CD4-positive, alpha-beta T cell treated with Interleukin-2 at 100 ng/mL for 4 hours (primary cell): ENCODE measurements around the gene GIMD1.
"Not testable (repeated sequence)": the region's sequence is repeated elsewhere in the genome, so short reads cannot be mapped to it uniquely, and the experiment has no call there.

ENCODE experiments used
- DNase-seq: peaks from one replicate; pipeline ENCODE4 v3.0.0-alpha.2; 2020; ENCODE audit warnings: low spot score

GIMD1 gene

DNA sequence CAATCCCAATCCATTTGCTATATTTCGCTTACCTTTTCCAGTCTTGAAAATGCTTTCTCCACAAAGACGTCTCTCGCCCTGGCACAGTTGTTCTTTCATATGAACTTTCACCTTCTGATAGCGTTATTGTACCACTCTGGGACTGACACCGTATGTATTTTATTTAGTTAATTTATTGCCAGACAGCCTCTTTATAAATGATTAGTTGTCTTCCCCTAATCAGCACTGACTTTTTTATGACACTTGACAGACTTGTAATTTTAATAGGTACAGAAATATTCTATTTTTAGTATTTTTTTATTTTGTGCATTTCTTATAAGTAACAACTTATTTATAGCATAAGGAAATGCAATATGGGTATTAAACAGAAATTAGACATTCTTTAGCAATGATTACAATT, at the start of gene GIMD1:
Gene GIMD1, minus strand, starts transcription at position 101 of the 400 bp plus-strand sequence. CDS start 1,343 bp downstream, outside the sequence.
- no peak for DNase-seq

DNA sequence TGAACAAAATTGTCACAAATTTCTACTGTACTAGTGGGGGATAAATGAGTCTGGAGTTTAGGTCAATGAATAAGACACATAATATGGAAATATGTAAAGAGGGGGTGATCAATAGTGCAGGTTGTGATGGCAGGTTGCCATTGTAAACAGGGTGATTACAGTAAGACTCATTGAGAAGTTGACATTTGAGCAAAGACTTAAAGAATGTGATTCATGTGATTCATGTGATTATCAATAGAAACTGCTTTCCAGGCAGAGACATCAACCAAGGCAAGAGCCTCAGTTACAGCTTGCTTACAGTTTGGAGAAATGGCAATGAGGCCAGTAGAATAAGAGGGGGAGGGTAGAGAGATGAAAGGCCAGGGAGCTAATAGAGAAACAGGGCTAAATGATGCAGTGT, 45.8 kb upstream of the GIMD1 start:
- DNase-seq: no peak

DNA sequence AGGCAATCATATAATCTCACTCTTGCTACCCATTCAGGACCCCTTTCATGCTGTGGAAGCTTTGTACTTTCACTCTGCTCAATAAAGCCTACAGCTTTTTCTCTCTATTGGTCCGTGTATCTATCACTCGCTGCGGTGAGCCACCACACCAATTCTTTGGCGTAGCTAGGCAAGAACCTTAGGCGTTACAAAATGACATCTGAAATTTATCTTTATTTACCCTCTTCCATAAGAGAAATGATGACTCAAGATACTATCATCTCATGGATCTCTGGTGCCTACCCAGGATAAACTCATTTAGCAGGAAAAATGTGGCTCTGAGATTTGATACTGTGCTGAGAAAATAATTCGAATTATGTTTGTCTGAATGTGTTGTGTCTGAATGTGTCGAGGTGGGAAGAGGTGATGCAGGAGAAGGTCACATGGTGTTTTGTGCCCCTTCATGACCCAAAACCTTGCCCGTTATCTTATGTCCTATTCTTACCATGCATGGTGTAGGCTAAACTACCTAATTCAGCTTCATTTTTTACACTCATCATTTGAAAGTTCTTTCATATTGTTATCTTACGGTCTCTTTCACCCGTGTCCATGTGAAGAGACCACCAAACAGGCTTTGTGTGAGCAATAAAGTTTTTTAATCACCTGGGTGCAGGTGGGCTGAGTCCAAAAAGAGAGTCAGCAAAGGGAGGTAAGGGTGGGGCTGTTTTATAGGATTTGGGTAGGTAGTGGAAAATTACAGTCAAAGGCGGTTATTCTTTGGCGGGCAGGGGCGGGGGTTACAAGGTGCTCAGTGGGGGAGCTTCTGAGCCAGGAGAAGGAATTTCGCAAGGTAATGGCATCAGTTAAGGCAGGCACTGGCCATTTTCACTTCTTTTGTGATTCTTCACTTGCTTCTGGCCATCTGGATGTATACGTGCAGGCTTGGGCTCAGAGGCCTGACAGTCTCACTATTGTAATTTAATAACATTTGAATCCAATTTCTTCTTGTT, 41.6 kb upstream of the GIMD1 start:
- DNase-seq: no peak

DNA sequence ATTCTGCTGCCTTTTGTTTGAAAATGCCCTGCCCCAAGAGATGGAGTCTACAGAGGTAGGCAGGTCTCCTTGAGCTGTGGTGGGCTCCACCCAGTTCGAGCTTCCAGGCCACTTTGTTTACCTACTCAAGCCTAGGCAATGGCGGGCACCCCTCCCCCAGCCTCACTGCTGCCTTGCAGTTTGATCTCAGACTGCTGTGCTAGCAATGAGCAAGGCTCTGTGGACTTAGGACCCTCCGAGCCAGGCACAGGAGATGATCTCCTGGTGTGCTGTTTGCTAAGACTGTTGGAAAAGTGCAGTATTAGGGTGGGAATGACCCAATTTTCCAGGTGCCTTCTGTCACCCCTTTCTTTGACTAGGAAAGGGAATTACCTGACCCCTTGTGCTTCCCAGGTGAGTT, 39.4 kb upstream of the GIMD1 start:
- not testable (repeated sequence) for DNase-seq

DNA sequence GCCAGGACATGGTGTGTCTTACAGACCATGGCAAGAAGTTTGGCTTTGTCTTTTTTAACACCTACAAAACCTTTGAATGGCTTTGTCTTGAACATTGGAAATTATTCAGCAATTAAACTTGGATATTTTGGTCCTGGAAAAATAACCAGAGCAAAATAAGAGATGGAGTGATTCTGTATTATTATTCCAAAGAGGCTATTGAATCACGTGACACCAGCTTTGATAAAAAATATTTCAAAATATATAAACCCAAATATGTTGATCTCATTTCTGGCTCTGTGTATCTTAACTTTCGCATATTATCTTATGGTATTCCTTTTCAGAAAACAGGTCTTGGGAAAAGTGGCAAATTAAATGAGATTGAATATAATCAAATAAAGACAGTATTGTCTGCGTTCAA, 32.6 kb upstream of the GIMD1 start:
- no peak for DNase-seq

DNA sequence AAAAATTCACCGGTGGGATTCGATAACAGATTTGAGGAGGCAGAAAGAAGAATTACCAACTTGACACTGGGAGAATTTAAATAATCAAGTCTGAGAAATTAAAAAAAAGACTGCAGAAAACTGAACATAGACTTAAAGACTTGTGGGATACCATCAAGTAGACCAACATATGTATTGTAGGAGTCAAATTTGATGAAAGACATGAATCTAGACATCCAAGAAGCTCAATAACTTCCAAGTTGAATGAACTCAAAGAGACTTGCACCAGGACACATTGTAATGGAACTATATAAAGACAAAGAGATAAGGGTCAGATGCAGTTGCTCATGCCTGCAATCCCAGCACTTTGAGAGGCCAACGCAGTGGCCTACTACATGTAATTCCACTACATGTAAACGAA, 30.3 kb upstream of the GIMD1 start:
- DNase-seq: not testable (repeated sequence)

DNA sequence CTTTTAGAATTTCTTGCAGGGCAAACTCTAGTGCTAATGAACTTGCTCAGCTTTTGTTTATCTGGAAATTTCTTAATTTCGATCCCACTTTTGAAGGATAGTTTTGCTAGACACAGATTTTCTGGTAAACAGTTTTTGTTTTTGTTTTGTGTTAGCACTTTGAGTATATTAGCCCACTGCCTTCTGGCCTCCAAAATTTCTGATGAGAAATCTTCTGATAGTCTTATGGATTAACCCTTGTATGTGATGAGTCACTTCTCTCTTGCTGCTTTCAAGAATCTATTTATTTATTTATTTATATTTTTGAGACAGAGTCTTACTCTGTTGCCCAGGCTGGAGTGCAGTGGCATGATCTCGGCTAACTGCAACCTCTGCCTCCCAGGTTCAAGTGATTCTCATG, 27.0 kb upstream of the GIMD1 start:
- DNase-seq: no peak

DNA sequence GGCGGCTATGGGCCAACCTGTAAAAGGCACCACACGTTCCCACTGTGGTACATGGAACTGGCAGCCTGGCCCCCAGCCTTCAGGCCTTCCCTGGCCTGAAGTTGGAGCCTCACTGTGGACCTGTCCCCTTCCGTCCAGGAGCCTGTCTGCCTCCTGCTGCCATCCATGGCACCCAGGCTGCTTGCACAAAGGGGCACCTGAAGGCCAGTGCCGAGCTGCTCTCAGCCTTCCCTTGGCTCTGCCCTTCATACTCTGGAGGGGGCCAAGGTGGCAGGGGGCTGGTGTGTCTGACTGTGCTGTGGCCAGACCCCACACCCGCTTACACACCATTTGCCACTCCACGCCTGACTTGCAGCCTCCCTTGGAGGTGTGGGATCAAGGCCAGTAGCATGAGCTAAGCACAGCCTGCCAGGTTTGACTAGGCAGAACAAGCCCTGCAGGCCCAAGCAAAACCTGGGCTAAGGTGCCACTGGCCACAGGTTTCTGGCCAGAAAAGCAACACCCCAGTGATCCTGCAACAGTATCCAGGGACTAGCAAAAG, 17.3 kb upstream of the GIMD1 start:
- DNase-seq: no peak

DNA sequence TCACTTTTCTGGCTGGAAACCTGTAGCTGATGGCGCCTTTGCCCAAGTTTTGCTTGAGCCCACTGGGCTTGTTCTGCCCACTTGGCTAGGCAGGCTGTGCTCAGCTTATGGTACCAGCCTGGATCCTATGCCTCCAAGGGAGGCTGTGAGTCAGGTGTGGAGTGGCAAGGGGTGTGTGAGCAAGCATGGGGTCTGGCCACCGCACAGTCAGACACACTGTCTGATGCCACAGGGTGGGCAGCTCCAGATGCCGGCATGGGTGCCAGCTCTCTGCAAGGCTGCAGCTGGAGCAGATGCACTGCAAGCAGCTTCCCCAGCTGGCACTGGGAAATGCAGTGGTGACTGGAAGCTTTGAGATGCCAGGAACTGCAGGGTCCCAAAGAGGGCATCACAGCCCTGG, 16.3 kb upstream of the GIMD1 start:
- no peak for DNase-seq

DNA sequence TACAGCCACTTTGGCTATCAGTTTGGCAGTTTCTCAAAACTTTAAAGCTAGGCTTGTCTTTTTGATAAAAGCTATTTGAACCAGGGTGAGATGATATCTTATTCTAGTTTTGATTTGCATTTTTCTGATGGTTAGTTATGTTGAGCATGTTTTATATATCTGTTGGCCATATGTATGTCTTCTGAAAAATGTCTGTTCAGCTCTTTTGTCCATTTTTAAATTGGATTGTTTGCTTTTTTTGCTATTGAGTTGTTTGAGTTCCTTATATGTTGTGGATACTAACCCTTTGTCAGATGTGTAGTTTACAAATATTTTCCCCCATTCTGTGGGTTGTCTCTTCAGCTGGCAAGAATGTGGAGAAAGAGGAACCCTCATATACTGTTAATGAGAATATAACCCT, 11.6 kb upstream of the GIMD1 start:
- no peak for DNase-seq

DNA sequence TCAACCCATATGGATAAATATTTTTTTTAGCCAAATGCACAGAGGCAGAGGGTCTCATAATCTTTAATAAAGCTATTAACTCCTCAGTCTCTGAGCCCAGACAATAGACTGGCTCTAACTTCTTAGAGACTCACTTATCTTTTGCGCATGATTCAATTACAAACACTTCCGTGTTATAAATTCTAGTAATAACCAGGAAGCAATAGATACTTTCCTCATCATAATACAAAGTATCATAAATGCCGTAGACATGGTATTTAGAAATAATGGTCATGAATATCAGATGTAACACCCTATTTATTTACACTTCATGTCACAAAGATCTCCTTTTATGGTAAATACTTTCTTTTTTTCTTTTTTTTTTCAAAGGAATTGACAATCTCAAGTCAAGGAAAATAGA, 4.4 kb upstream of the GIMD1 start:
- DNase-seq: no peak

DNA sequence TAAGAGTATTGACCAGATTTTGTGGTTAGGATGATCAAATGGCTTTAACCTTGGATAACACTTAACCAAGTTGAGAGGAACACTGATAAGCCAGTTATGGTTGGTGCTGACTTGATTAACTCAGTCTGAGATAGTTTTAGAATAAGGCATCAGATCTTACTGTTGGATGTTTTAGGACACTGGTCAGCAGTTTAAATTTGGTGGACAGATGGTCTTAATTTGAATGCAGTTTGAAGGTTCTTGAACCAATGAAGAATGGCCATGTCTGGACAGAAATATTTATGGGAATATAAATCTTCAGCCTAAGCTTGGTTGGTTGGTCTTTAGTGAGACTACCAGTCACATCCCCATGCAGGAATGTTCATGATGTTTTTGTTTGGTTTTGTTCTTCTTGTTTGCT, 2.6 kb upstream of the GIMD1 start:
- no peak for DNase-seq

DNA sequence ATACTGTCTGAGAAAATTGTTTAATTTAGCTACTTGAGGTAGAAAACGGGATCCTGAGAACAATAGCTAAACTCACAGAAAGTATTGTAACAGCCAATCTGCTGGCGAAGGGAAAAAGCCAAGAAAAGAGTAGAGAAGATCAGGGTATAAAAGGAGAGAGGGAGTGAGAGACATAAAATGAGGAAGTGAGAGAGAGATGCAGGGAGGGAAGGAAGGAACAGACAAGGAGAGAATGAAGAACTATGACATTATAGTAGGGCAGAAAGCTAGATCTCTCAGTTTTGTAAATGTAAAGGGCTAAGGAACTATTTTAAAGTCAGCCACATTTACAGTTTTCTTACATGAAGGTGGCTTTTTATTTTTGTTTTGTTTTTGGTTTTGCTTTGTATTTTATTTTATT, 1.6 kb upstream of the GIMD1 start:
- no peak for DNase-seq

DNA sequence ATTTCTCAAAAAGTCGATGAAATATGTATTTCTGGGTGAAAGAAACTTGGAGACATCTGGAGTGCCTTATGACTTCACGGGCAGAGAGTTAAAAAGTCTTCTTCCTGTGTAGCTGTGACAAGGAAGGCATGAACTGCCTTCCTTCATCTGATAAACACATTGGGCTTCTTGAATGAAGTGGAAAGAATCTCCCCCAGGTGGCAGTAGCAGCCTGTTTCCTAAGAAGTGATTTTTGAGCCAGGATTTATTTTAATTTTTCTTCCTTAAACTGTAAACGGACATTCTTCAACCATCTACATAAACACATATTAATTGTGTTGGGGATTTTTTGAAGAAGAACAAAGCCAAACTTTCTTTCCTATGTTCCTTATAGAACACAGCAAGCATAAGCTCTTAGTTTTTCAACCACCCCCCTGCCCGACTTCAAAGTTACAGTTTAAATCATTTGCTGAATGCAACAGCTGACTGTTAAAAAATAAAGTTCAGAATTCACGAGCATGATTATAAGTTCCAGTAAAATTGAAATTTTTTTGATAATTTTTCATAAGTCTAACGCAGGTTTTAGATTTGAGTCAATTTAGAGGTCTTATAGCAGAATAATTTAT, 980 bp upstream of the GIMD1 start:
- peak; percentile 6 for DNase-seq

DNA sequence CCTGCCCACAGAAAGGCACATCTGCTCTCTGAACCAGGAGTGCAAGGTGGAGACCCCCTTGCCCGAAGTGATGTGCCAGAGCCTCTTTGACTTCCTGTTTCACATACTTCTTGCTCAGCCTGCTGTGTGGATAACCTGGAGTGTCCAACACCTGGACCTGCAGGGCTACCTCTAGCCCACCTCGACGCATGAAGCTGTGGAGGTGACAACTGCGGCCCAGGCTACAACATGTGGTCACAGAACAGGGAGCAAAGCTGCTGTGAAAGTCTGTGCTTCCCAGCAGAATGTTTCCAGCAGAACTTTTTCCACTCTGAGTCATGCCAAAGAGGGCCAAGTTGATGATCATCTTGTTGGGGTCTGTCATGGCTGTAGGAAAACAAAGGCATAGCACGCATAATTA, 1.5 kb downstream of the GIMD1 start:
- DNase-seq: no peak

DNA sequence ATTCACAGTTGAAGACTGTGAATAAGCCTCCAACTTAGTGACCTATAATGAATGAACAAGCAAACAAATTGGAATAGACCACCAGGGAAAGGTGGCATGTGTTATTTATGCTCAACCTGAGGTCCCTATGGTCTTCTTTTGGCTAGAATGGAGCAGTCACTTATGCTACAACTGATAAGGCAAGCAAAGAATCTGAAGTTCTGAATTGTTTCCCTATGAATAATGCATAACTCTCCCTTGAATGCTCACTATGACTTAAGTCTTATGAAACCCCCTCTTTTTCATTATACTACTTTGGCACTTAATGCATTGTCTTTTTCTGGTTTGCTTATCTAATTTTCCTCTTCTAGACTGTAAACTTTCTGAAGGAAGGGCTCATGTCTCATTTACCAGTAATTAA, 2.6 kb downstream of the GIMD1 start:
- DNase-seq: no peak

DNA sequence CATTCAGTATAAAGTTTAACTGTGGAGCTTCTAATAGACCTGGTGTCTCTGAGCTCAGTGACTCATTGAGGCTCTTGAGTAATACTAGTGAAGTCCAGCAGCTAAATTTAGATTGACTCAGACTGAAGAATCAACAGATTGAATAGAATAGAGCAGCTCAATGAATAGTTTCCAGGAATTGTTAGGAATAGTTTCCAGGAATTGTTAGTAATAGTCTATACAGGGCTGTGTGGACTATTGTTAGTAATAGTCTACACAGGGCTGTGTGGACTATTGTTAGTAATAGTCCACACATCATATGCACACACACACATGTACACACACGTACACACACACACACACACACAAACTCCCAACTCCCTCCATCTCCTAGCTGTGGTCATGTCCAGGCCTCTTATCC, 3.0 kb downstream of the GIMD1 start:
- DNase-seq: no peak

DNA sequence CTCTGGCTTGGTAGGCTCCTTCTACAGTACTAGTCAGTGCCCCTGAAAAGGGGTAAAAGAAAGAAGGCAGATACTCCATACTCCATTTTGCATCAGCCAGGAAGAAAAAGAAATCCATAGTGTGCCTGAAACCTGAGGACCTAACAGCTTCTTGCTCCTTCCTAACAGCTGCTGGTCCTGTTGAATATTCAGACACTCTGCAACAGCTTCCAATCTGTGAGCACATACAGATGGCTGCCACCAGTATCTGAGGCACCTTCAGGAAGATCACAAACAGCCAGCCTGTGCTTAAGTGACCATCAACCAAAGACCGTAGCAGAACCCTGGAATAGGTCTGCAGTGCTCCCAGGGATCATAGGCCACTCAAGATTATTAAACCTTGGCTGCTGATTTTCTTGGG, 4.3 kb downstream of the GIMD1 start:
- DNase-seq: no peak

DNA sequence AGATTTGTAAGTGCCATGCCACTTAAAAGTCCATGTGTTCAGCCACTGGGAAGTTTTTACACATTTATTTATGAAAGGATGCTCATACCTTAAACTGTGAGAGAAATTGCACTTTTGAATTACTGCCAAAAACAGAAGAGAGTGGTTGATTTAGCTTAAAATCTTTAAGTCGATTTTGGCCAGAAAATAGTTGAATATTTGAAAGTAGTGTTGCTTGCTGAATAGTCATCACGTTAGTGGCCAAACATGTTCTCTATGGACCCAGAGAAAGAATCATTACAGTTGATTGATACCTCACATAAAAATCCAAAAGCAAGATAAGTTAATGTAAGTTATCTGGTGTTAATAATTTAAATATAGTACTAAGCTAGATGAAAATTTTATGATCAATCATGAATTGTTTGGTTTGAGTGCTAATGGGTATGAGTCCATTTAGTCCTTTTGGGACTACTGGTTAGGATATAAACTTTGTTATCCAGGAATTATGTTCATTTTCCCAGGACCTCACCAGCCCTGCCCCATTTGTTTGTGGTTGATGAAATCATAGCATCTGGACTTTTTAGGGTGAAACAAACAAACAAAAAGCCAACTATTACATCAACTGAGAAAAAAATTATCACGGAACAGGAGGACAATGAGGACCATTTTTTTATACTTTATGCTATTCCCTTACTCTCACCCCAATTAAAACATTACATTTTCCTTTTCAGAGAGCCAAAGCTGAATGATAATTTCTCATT, 6.3 kb downstream of the GIMD1 start:
- no peak for DNase-seq

DNA sequence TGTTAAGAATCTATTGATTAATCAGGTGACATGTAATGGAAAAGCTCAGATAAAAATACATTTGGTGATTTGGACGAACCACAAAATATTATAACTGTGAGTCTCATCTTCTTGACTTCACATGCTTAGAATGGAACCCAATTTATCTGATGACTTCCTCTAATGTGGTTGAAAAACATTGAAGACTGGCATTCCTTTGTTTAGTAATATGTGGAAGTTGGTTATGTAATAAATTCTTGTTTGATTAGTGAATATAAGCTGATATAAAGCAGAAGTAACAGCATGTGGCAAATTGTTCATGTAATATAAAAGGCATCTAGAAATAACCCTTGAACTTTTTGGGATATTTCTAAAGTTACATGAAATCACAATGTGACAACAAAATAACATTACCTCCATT, 9.7 kb downstream of the GIMD1 start:
- DNase-seq: no peak

DNA sequence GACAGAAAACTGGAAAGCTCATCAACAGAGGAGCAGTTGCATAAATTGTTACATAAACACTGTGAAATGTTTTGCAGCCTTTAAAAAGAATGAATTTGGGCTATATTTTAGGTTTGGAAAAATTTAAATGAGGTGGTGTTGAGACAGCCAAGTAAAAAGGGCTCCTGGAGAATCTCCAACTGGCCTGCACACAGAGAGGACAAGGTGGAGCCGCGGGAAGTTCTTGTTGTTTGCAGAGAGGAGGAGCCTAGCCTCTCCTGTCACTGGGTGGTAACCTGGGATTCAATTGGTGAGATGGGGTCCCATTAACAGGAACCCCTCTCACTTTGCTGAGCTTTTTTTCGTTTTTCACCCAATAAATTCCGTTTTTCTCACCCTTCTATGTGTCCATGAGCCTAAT, 13.4 kb downstream of the GIMD1 start:
- no peak for DNase-seq

DNA sequence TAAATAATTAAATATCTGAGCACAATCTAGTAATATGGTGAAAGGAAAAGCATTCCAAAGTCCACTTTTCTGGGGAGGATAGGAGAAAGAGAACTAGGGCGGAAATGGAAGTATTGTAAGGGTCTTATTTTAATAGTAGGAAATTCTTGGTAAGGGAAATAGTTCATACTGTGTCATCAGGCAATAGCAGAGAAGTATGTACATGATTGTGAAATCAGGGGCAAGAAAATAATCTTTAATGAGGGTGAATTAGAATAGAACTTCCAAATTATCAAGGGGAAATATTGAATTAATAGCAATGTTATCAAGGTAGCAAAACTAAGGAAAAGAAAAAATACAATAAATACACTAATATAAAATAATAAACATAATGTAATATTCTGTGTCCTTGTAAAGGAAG, 14.8 kb downstream of the GIMD1 start:
- DNase-seq: no peak

DNA sequence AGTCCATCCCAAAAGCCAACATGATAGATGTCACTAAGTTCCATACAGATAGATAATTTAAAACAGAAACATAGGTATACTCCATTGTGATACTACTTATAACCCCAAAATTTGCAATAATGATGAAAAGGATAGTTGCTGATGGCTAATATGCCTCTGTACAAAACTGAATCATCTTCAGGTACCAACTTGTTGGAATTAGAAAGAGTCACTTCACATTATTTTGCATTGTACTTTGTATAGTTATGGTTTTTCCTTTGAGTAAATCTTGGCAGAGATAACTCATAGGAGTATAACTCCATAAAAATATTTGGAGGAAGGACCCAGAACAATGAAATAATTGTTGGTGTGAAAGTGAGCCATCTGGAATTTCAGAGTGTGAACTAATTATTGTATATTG, 17.6 kb downstream of the GIMD1 start:
- no peak for DNase-seq
